HG03045 (cell line): Measurements from ENCODE around the gene PIWIL1.

Experiments
- ATAC-seq: cut with Tn5 transposase; IDR thresholded peaks from one replicate; pipeline ENCODE4 v1.9.1; 2021; ENCODE audit warnings: mild to moderate bottlenecking, moderate library complexity; ENCODE audit not compliant: unreplicated experiment

The PIWIL1 gene

GRCh38 chr12:130336723-130337487 is 782 bp upstream of the PIWIL1 start:
- no peak for ATAC-seq

- ATAC-seq: no peak
These were observed 1.3 kb downstream of the PIWIL1 start for GRCh38 chr12:130338794-130339601.

GRCh38 chr12:130339951-130340350 is 2.3 kb downstream of the PIWIL1 start:
- no peak for ATAC-seq

GRCh38 chr12:130342442-130342841 is 4.8 kb downstream of the PIWIL1 start:
- ATAC-seq: no peak

- no peak for ATAC-seq
These were observed 5.2 kb downstream of the PIWIL1 start for GRCh38 chr12:130342842-130343241.

- no peak for ATAC-seq
These were observed 6.8 kb downstream of the PIWIL1 start for GRCh38 chr12:130344529-130344928.

- no peak for ATAC-seq
These were observed 7.6 kb downstream of the PIWIL1 start for GRCh38 chr12:130345292-130345691.

GRCh38 chr12:130347588-130347987 is 9.9 kb downstream of the PIWIL1 start:
- no peak for ATAC-seq

GRCh38 chr12:130350715-130351114 is 13.0 kb downstream of the PIWIL1 start:
- ATAC-seq: no peak

- ATAC-seq: no peak
These were observed 13.6 kb downstream of the PIWIL1 start for GRCh38 chr12:130351326-130351725.

GRCh38 chr12:130353081-130353480 is 15.4 kb downstream of the PIWIL1 start:
- ATAC-seq: no peak

- no peak for ATAC-seq
These were observed 16.7 kb downstream of the PIWIL1 start for GRCh38 chr12:130354407-130354806.

GRCh38 chr12:130356222-130356621 is 18.5 kb downstream of the PIWIL1 start:
- ATAC-seq: no peak

GRCh38 chr12:130357241-130357640 is 19.6 kb downstream of the PIWIL1 start:
- no peak for ATAC-seq

- no peak for ATAC-seq
These were observed 20.1 kb downstream of the PIWIL1 start for GRCh38 chr12:130357729-130358330.

- no peak for ATAC-seq
These were observed 24.4 kb downstream of the PIWIL1 start for GRCh38 chr12:130362060-130362459.

GRCh38 chr12:130364578-130364977 is 26.9 kb downstream of the PIWIL1 start:
- no peak for ATAC-seq

- ATAC-seq: no peak
These were observed 28.5 kb downstream of the PIWIL1 start for GRCh38 chr12:130366159-130366558.

- ATAC-seq: no peak
These were observed 29.3 kb downstream of the PIWIL1 start for GRCh38 chr12:130367003-130367402.

GRCh38 chr12:130367523-130367922 is 29.8 kb downstream of the PIWIL1 start:
- no peak for ATAC-seq

- no peak for ATAC-seq
These were observed 32.1 kb downstream of the PIWIL1 start for GRCh38 chr12:130369816-130370215.

- ATAC-seq: no peak
These were observed 33.6 kb downstream of the PIWIL1 start for GRCh38 chr12:130371296-130371695.
